IMR-90 (cell line): Measurements from ENCODE around the gene TMEM248. TPM values are rescaled to one million over a fixed set of nuclear protein-coding genes. Genes with fewer than 3 reads are reported as not detected.

ENCODE experiments used
- ATAC-seq: fragments of 200-7000 bp; cut with Tn5 transposase; 2 replicates; pipeline ENCODE4 v1.9.1; 2020; ENCODE audit warnings: low read depth, mild to moderate bottlenecking, moderate library complexity
- BruUV-seq: library from RNA; stranded (reverse); fragments of 400-500 nt; replicated peaks from 2 replicates; lab custom pipeline; 2021; lab: Mats Ljungman, UMichigan
- CTCF ChIA-PET: fragments of 300-600 bp; formaldehyde crosslinking; extraction: SDS; loops from one replicate; lab custom pipeline; 2021; ENCODE audit warnings: antibody characterized with exemption; lab: Yijun Ruan, JAX
- POLR2A ChIA-PET: fragments of 300-600 bp; sonication (Branson Sonifier 250); formaldehyde crosslinking; loops from one replicate; lab custom pipeline; 2022; ENCODE audit warnings: antibody characterized with exemption; ENCODE audit not compliant: unreplicated experiment; lab: Charles Lee
- DNase-seq: peaks from one replicate; pipeline ENCODE4 v3.0.0; 2013
- H2AFZ ChIP-seq: replicated peaks from 2 replicates; pipeline ENCODE3; 2013; ENCODE audit warnings: low read length, mild to moderate bottlenecking; ENCODE audit not compliant: poor library complexity
- H2AK5ac ChIP-seq: 2 replicates; pipeline ENCODE4 v1.6.1; 2013; ENCODE audit warnings: low read depth, low read length, inconsistent platforms
- H2AK9ac ChIP-seq: replicated peaks from 2 replicates; pipeline ENCODE3; 2013; ENCODE audit warnings: mild to moderate bottlenecking, low read depth, low read length, moderate library complexity; ENCODE audit not compliant: poor library complexity
- H2BK120ac ChIP-seq: 2 replicates; pipeline ENCODE4 v1.6.1; 2013; ENCODE audit warnings: low read depth, low read length, inconsistent platforms
- H2BK15ac ChIP-seq: 3 replicates; pipeline ENCODE4 v1.6.1; 2013; ENCODE audit warnings: low read depth, low read length, inconsistent platforms
- H2BK20ac ChIP-seq: 2 replicates; pipeline ENCODE4 v1.6.1; 2013; ENCODE audit warnings: low read depth, mild to moderate bottlenecking, inconsistent platforms, low read length, moderate library complexity
- H2BK5ac ChIP-seq: 2 replicates; pipeline ENCODE4 v1.6.1; 2013; ENCODE audit warnings: mild to moderate bottlenecking, low read depth, low read length, inconsistent platforms; ENCODE audit not compliant: poor library complexity, severe bottlenecking
- H3K14ac ChIP-seq: replicated peaks from 2 replicates; pipeline ENCODE4 v1.6.1; 2013; ENCODE audit warnings: low read depth, low read length, inconsistent platforms
- H3K18ac ChIP-seq: 2 replicates; pipeline ENCODE4 v1.6.1; 2013; ENCODE audit warnings: low read depth, low read length, control low read depth
- H3K23ac ChIP-seq: 2 replicates; pipeline ENCODE4 v1.6.1; 2013; ENCODE audit warnings: low read depth, low read length, inconsistent platforms
- H3K27ac ChIP-seq: 2 replicates; pipeline ENCODE4 v1.5.1; 2013; ENCODE audit warnings: mild to moderate bottlenecking, control low read depth, low read length; ENCODE audit not compliant: insufficient read depth
- H3K27me3 ChIP-seq: 2 replicates; pipeline ENCODE4 v1.6.1; 2013; ENCODE audit warnings: low read length; ENCODE audit not compliant: control insufficient read depth, insufficient read depth
- H3K36me3 ChIP-seq: 2 replicates; pipeline ENCODE4 v1.6.1; 2013; ENCODE audit warnings: low read length, mixed read lengths; ENCODE audit not compliant: control insufficient read depth, insufficient read depth
- H3K4ac ChIP-seq: 2 replicates; pipeline ENCODE4 v1.6.1; 2013; ENCODE audit warnings: low read depth, low read length, inconsistent platforms
- H3K4me1 ChIP-seq: 2 replicates; pipeline ENCODE4 v1.6.1; 2013; ENCODE audit warnings: low read length, mixed read lengths; ENCODE audit not compliant: control insufficient read depth, insufficient read depth
- H3K4me2 ChIP-seq: 2 replicates; pipeline ENCODE4 v1.6.1; 2013; ENCODE audit warnings: low read depth, mild to moderate bottlenecking, control low read depth, low read length, moderate library complexity
- H3K4me3 ChIP-seq: 2 replicates; pipeline ENCODE4 v1.5.1; 2013; ENCODE audit warnings: low read depth, mild to moderate bottlenecking, control low read depth, low read length, moderate library complexity; ENCODE audit not compliant: insufficient read depth
- H3K56ac ChIP-seq: 2 replicates; pipeline ENCODE4 v1.6.1; 2013; ENCODE audit warnings: low read length, inconsistent platforms; ENCODE audit not compliant: insufficient read depth; ENCODE audit errors: extremely low read depth
- H3K79me1 ChIP-seq, 2 experiments: 2 replicates each; pipeline ENCODE4 v1.6.1; 2013; ENCODE audit warnings: low read length in 2 of 2, inconsistent platforms in 1 of 2, low read depth in 1 of 2
- H3K9ac ChIP-seq: 2 replicates; pipeline ENCODE4 v1.6.1; 2013; ENCODE audit warnings: low read depth, low read length, control low read depth
- H3K9me1 ChIP-seq: 2 replicates; pipeline ENCODE4 v1.6.1; 2013; ENCODE audit warnings: low read length, inconsistent platforms; ENCODE audit not compliant: insufficient read depth
- H3K9me3 ChIP-seq: 2 replicates; pipeline ENCODE4 v1.6.1; 2013; ENCODE audit warnings: low read length; ENCODE audit not compliant: control insufficient read depth, insufficient read depth
- H4K20me1 ChIP-seq: 2 replicates; pipeline ENCODE4 v1.6.1; 2013; ENCODE audit warnings: low read length, inconsistent platforms; ENCODE audit not compliant: insufficient read depth
- H4K5ac ChIP-seq: 2 replicates; pipeline ENCODE4 v1.6.1; 2013; ENCODE audit warnings: mild to moderate bottlenecking, low read depth, low read length, control low read depth
- H4K8ac ChIP-seq, 2 experiments: 2 replicates each; pipeline ENCODE4 v1.6.1; 2013; ENCODE audit warnings: low read depth in 2 of 2, low read length in 2 of 2, control low read depth in 1 of 2, inconsistent platforms in 1 of 2
- H4K91ac ChIP-seq: 2 replicates; pipeline ENCODE4 v1.6.1; 2013; ENCODE audit warnings: low read depth, low read length, inconsistent platforms; ENCODE audit not compliant: insufficient read depth
- BHLHE40 ChIP-seq: fragments of 150-350 bp; IDR thresholded peaks from 2 replicates; pipeline ENCODE4 v1.6.1; 2016; ENCODE audit warnings: mild to moderate bottlenecking, low read depth, low read length
- CEBPB ChIP-seq: IDR thresholded peaks from 2 replicates; pipeline ENCODE4 v1.6.1; 2012; ENCODE audit warnings: low read depth, low read length, improper control_type of control experiment
- CHD1 ChIP-seq: IDR thresholded peaks from 2 replicates; pipeline ENCODE4 v1.6.1; 2012; ENCODE audit warnings: low read depth, low read length, improper control_type of control experiment
- ELK1 ChIP-seq: fragments of 150-350 bp; IDR thresholded peaks from 2 replicates; pipeline ENCODE4 v1.6.1; 2016; ENCODE audit warnings: low read depth, mild to moderate bottlenecking, low read length, moderate library complexity, borderline replicate concordance
- FOS ChIP-seq: fragments of 150-350 bp; IDR thresholded peaks from 2 replicates; pipeline ENCODE4 v1.6.1; 2016; ENCODE audit warnings: low read depth, low read length
- MAFK ChIP-seq: IDR thresholded peaks from 2 replicates; pipeline ENCODE4 v1.6.1; 2012; ENCODE audit warnings: low read depth, low read length, improper control_type of control experiment
- RAD21 ChIP-seq: IDR thresholded peaks from 2 replicates; pipeline ENCODE4 v1.6.1; 2012; ENCODE audit warnings: low read length, improper control_type of control experiment
- RCOR1 ChIP-seq: IDR thresholded peaks from 2 replicates; pipeline ENCODE4 v1.6.1; 2012; ENCODE audit warnings: mild to moderate bottlenecking, low read length, improper control_type of control experiment; ENCODE audit not compliant: insufficient replicate concordance
- RFX5 ChIP-seq: IDR thresholded peaks from 2 replicates; pipeline ENCODE4 v1.8.0; 2012; ENCODE audit warnings: low read depth, mild to moderate bottlenecking, low read length, moderate library complexity
- SMC3 ChIP-seq: fragments of 150-350 bp; IDR thresholded peaks from 2 replicates; pipeline ENCODE4 v1.6.1; 2016; ENCODE audit warnings: low read depth, mild to moderate bottlenecking, antibody characterized with exemption, low read length, moderate library complexity
- USF2 ChIP-seq: fragments of 150-350 bp; IDR thresholded peaks from 2 replicates; pipeline ENCODE4 v1.6.1; 2017; ENCODE audit warnings: mild to moderate bottlenecking, antibody characterized with exemption, low read length, low read depth
- WGBS, 2 experiments: methylation state at CpG; one replicate each; pipeline versions ENCODE4 v1.1.5 to v1.1.7; 2013; ENCODE audit warnings: missing lambda C conversion rate in 2 of 2; ENCODE audit not compliant: insufficient read length in 1 of 2; ENCODE audit errors: extremely low coverage in 2 of 2; 5-methylcytosine and 5-hydroxymethylcytosine counted together
- dilution Hi-C: fragments of 300-500 bp; cut with HindIII; formaldehyde crosslinking; loops from one replicate; pipeline ENCODE4 v1.14.3; 2018; ENCODE audit warnings: low sequenced_read_pairs; ENCODE audit not compliant: unreplicated experiment
- in situ Hi-C: fragments of 300-500 bp; cut with MboI; formaldehyde crosslinking; loops from 3 replicates; pipeline ENCODE4 v1.14.3; 2019; ENCODE audit warnings: low sequenced_read_pairs, inconsistent platforms, mixed read lengths
- intact Hi-C: fragments of 100-400 bp; cut with micrococcal nuclease; formaldehyde crosslinking; loops from 2 replicates; pipeline ENCODE4 v1.10.0; 2022
- polyA plus RNA-seq, 3 experiments: library from polyadenylated mRNA; depleted of rRNA; stranded (reverse); fragments of >200 nt; gene quantifications; 2 replicates each; pipeline ENCODE4 v1.2.3, GENCODE V29; 2012; ENCODE audit warnings: low replicate concordance in 1 of 3
- total RNA-seq: library from RNA; depleted of rRNA; stranded (reverse); fragments of >200 nt; gene quantifications from 2 replicates; pipeline ENCODE4 v1.2.3, GENCODE V29; 2012

The TMEM248 gene
- total and polyA plus RNA-seq, 2 of the 4 experiments (the other 2 are of a cell fraction), result 103 to 175 TPM

- 0 out of 2 replicates have a peak, but pooled peaks cover 3% of the 10 kb centered on the region for H3K36me3 ChIP-seq
- H3K27me3 ChIP-seq, result no peaks in the 10 kb centered on the region
- H2BK15ac ChIP-seq, result no peak overlapping the region
- H3K14ac ChIP-seq, result no peak overlapping the region
- no peak for TF ChIP-seq RAD21
- TF ChIP-seq RCOR1, result no peak
- no peak for TF ChIP-seq FOS
- TF ChIP-seq BHLHE40, result no peak
- TF ChIP-seq ELK1, result no peak
- no peak for TF ChIP-seq MAFK
- no peak for TF ChIP-seq USF2
- no peak for TF ChIP-seq CEBPB
- no peak for TF ChIP-seq RFX5
- TF ChIP-seq CHD1, result no peak
- no peak for TF ChIP-seq SMC3
- no peaks in the 10 kb centered on the region for H3K79me1 ChIP-seq
- in situ Hi-C loops (no loop called here), dilution Hi-C loops (no loop called here), intact Hi-C loops (no loop called here)
- no peaks in the 10 kb centered on the region for H3K4me1 ChIP-seq
- no peak overlapping the region for H4K8ac ChIP-seq
- CTCF ChIA-PET, result no interaction called here
- no peak overlapping the region for H2BK5ac ChIP-seq
- H2BK20ac ChIP-seq, result no peak overlapping the region
- no peaks in the 10 kb centered on the region for H3K9me3 ChIP-seq
- no peak overlapping the region for H2AFZ ChIP-seq
- H4K20me1 ChIP-seq, result no peaks in the 10 kb centered on the region
- ATAC-seq, result no peak
- no peak overlapping the region for H2BK120ac ChIP-seq
- no peak overlapping the region for H2AK9ac ChIP-seq
- BruUV-seq, result no TSS peak
- H4K91ac ChIP-seq, result no peak overlapping the region
- H3K4me3 ChIP-seq, result no peak overlapping the region
- no peak overlapping the region for H3K4me2 ChIP-seq
- no peak overlapping the region for H3K9ac ChIP-seq
- POLR2A ChIA-PET, result no interaction called here
- DNase-seq, result no peak
- no peak overlapping the region for H4K5ac ChIP-seq
- no peak overlapping the region for H3K4ac ChIP-seq
- H2AK5ac ChIP-seq, result no peak overlapping the region
- H3K23ac ChIP-seq, result no peak overlapping the region
- WGBS, 2 experiments, result no CpG with 5 or more reads among the region's 3 CpGs
- 0 out of 2 replicates have a peak, but pooled peaks cover 2% of the 10 kb centered on the region for H3K9me1 ChIP-seq
- H3K18ac ChIP-seq, result no peak overlapping the region
- no peak overlapping the region for H3K56ac ChIP-seq
- no peak overlapping the region for H3K27ac ChIP-seq
These were observed 47.5 kb upstream of the TMEM248 start for GRCh38 chr7:66873476-66873875.
